GM18951 (cell line): ENCODE results near the gene C22orf39.

ENCODE experiments used
- POLR2A ChIP-seq: IDR thresholded peaks from 4 replicates; pipeline ENCODE4 v1.6.1; 2011; ENCODE audit warnings: mild to moderate bottlenecking; ENCODE audit not compliant: insufficient read length, insufficient read depth; ENCODE audit errors: extremely low read depth
- in situ Hi-C: fragments of 300-500 bp; cut with MboI; formaldehyde crosslinking; loops from one replicate; pipeline ENCODE4 v1.12.0; 2022; ENCODE audit warnings: low sequenced_read_pairs, mixed read lengths, inconsistent platforms; ENCODE audit not compliant: unreplicated experiment

The C22orf39 gene

DNA sequence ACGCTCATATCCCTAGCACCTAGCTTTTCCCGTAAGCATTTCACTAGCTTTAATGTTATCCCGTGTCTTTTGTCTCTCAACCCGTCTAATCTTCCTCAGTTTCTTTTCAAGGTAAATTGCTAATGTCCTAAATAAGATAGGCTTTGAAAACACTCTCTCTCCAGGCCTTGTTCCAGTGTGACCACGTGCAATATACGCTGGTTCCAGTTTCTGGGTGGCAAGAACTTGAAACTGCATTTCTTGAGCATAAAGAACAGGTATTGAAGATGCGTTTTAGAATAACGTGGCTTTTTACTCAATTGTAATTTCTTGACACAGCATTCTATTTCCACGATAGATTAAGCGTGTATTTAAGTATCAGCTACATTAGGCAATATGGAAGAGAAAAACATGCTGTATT, 33.3 kb upstream of the C22orf39 start:
- no peak for TF ChIP-seq POLR2A
- in situ Hi-C loops, result no loop called here

DNA sequence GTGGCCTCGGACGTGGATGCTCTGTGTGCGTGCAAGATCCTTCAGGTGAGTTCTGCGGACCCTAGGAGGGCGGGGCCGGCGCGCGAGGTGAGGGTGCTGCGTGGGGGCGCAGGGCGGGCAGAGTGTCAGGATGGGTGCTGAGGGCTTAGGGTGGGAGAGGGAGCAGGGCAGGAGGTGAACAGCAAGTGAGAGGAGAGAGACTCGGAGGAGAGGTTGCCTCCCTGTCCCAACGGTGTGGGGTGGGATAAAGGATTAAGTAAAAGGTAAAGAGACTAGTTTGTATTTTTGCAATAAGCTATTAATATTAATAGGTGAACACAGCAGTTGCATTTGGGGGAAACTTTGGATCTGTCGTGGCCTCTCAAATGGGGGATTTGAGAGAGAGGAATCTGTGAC, 32.7 kb upstream of the C22orf39 start:
- in situ Hi-C loops, result no loop called here
- no peak for TF ChIP-seq POLR2A

DNA sequence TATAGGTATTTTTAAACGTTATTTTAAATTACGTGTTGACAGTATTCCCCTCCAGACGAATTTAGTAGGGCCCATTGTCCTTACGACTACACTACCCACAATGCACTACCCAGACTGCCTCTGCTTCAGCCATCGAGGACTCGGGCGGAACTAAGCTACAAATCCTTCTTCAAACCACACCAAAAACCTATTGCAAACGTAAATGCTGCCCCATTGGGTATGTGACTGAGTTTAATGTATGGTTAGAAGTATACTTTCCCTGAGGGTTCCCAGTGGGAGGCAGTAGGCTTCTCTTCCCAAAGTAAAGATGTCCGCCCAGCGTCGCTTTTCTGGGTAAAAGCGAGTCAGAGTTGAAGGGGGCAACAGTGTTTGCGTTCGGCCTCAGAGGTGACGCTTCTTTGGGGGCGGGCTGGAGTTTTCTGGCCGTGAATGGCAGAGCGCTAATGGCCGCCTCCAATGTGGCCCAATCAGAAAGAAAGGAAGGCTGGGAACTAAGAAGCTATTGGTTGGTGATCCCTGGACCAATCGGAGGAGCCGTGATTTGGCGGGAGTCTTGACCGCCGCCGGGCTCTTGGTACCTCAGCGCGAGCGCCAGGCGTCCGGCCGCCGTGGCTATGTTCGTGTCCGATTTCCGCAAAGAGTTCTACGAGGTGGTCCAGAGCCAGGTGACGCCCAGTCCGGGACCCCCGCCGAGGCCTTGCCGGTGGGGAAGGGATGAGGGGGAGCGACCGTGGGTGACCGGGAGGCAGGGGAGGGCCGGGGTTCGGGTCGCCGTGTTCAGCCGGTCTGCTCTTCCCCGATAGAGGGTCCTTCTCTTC, 32.1 kb upstream of the C22orf39 start, which contains the start of gene CDC45:
CDC45 (plus strand) TSS at position 566 of the 818 bp plus-strand sequence; CDS start at position 615, 49 bp downstream.
- in situ Hi-C loops, result no loop called here
- peak; percentile 62 for TF ChIP-seq POLR2A

DNA sequence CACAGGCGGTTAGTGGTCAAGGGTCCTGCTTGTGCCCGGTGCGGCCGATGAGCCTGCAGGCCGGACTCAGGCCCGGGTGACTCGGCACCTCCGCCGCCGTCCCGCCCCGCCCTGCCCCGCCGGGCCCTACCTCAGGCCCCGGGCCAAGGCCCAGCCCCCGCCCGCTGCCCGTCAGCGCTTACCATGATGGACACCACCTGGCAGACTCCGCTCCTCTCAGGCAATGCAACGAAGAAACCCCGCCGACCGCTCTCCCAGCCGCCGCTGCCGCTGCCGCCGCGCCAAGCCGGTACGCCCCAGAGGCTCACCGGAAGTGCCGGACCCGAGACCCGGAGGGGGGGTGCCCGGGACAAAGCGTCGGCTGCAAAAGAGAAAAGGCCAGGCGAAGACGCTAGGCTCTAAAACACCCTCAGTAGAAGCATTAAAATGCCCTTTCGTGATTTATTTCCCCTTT, 31.4 kb upstream of the C22orf39 start, which contains the start of gene UFD1:
UFD1 (minus strand) TSS at position 293 of the 454 bp plus-strand sequence; CDS start at position 185, 108 bp downstream.
- in situ Hi-C loops, result no loop called here
- peak; percentile 68 for TF ChIP-seq POLR2A

DNA sequence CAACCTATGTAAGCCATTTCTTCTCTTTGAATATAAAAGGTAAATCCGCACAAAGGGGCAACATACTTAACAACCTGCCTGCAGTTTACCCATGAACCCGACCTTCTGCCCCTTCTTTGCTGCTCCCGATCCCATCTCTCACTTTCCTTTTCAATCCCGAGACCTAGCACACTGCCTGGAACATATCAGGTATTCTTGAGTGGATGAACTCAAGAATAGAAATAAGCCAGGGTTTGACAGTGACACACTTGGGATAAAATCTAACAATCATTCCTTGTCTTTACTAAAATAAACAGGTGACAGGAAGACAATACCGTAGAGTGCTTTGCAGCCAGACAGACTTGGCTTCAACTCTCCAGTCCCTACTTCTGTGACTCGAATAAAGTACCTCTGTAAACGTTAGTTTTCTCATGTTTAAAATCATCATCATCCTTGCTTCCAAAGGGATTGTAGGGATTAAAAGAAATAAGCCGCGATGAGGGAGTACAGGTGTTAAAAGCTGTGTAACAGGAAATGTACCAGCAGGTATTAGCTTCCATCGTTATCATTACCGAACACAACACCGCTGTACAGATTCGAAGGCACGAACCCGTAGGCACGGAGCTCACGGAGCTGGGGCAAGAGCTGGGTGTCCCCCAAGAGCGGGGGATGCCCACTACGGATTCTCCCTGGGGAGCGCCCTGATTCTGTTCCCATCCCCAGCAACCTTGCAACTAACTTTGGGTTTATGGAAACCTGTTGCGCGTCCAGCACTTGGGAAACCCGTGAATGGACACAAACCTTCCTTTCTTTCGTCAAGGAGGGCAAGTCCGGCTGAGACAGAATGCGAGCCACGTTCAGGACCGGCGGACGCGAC, 30.8 kb upstream of the C22orf39 start:
- TF ChIP-seq POLR2A, result no peak
- in situ Hi-C loops, result no loop called here

DNA sequence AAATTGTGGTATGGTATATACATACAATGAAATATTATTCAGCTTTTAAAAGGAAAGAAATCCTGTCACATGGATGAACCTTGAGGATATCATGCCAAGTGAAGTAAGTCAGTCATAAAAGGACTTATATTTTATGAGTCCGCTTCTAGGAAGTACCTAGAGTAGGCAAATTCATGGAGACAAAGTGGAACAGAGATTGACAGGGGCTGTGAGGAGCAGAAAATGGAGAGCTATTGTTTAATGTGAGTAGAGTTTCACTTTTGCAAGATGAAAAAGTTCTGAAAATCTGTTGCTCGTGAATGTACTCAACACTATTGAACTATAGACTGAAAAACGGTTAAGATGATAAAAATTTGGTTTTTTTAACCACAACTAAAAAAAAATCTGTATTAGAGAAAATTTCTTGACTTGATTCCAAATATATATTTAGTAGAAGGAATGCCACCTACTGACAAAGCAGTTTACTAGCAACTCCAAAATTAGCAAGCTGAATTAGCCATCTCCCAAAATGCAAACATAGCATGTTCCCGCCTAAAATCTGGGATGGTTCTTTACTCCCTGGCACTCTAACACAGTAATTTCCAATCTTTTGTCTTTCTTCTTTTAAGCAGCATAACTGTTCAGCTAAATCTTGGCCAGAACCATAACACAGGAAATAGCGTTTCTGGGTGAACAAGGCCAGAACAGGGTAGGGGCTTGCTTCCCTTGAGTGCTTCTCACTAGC, 30.0 kb upstream of the C22orf39 start:
- in situ Hi-C loops, result no loop called here
- no peak for TF ChIP-seq POLR2A

DNA sequence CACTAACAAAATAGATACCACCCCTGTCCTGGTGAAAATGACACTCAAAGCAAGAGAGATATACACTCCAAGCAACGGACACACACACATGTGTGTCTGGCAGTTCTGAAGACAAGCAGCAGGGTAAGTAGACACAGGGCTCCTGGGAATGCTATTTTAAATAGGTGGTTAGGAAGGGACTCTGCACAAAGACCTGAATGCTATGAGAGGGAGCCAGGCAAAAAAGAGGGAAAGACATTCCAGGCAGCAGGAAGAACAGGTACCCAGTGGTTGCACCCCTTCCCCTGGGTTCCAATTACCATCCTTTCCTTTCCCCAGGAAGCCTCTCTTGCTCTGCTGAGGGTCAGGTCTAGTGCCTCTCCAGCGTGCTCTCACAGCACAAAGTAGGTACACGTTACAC, 28.5 kb upstream of the C22orf39 start:
- no peak for TF ChIP-seq POLR2A
- in situ Hi-C loops, result no loop called here

DNA sequence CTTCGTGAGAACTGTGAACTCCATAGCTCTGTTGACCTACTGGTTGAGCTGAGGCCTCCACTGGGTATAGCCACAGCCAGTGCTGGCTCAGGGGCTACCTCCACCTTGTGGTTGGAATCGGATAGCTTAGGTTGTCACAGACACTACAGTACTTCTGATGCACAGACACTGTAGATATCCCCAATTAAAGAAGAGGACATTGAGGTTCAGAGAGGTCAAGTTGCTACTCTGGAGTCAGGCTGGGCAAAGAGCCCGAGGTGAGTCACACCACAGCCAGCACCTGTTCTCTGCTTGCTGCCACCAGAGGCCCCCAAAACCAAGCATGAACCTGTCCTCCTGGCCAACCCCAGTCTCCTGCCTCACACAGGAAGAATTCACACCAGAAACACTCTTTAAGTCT, 26.1 kb upstream of the C22orf39 start:
- TF ChIP-seq POLR2A, result no peak
- in situ Hi-C loops, result no loop called here

DNA sequence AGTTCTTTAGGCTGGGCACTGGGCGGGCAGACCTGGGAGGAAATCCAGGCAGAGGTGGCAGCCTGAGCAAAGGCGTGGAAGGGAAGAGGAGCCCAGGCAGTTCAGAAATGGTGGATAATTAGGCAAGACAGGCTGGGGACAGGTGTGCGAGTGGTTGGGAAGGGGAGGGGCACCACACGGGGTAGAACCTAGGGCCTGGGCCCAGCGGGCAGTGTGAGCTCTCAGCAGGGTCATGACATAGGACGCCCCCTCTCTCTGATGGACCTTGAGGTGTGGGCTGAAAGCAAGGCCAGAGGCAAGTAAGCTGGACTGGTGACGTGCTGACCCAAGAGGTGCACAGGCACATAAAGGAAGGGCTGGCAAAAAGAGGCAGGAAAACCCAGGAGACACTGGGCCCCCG, 24.7 kb upstream of the C22orf39 start:
- in situ Hi-C loops, result no loop called here
- no peak for TF ChIP-seq POLR2A

DNA sequence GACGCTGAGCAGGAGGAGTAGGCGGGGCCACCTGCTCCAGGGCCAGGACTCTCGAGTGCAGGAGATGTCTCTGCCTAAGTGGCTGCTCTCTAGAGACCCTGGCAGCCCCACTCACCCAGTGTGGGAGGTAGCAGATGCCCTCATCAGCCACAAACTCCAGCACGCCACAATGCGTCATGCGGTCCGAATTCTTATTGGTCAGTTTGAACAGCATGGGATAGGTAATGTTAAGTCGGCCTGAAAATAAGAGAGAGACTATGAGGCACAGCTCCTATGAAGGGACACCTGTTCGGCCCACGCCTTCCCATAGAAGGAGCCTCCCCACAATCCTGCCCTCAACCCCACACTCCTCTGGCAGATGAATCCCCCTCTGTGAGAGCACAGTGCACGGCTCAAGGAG, 24.1 kb upstream of the C22orf39 start:
- in situ Hi-C loops, result no loop called here
- TF ChIP-seq POLR2A, result no peak

DNA sequence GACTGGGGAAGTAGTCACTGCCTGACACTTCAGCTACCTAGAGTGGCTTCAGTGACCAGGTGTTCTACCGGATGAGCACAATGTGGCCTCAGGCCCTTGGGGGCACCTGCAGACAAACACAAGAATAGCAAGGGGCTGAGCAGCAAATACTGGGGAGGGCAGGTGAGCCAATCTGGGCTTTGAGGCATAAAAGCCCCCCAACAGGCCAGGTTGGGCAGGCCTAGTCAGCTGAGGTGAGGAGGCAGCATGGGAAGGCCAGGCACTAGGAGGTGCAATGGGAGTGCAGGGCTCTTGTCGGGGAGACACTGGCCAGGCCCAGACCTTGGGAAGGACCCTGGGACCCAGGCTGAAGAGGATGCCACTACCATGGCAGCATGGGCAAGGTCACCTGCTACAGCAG, 22.5 kb upstream of the C22orf39 start:
- TF ChIP-seq POLR2A, result no peak
- in situ Hi-C loops, result no loop called here

DNA sequence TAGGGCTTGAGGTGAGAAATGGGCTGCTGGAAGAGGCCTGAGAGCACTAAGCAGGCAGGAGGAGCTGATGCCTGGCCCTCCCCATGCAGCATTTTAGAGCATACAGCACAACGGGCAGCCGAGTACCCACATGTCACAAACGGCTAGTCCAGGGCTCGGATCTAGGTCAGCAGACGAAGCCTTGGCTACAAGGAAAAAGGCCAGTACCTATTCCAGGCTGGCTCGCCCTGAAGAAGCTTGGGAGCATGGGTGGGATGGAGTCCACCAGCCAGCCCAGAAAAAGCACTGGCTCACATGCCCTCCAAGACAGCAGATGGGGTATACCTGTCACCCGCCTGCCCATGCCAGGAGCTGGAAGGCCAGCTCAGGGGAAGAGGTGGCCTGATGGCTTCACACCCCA, 21.9 kb upstream of the C22orf39 start:
- in situ Hi-C loops, result no loop called here
- TF ChIP-seq POLR2A, result no peak

DNA sequence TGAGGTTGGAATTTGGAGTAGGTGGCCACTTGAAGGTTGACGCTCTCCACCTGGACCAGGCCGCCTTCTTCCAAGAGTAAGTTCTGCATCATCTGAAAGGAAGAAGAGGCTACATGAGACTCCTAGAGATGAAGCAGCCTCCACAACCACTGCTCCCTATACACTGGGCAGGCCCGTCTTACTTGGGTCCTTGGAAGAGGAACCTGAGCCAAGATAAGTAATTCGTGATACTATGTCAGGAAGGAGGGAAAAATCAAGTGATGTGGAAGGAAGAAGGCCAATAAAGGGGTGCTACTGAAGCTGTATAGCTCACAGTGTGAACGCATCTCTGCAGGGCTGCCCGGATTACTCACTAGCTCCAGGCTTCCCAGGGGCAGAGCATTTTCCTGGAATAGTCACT, 20.4 kb upstream of the C22orf39 start:
- TF ChIP-seq POLR2A, result no peak

More for the DNA sequence above, 20.4 kb upstream of the C22orf39 start:
- in situ Hi-C loops, result no loop called here
